Activated T-helper 1 cell treated with anti-CD3 and anti-CD28 coated beads, Interleukin-2, amount 50 U/mL, for 16 hours (primary cell): ENCODE measurements around the gene PCDHGA9.
"Not testable (repeated sequence)": the region's sequence is repeated elsewhere in the genome, so short reads cannot be mapped to it uniquely, and the experiment has no call there.

Source experiments
- DNase-seq, 2 donors: peaks; one replicate each; pipeline ENCODE4 v3.0.0-alpha.2; 2020; ENCODE audit warnings: low read depth in 1 of 2, low spot score in 1 of 2

The PCDHGA9 gene

DNA sequence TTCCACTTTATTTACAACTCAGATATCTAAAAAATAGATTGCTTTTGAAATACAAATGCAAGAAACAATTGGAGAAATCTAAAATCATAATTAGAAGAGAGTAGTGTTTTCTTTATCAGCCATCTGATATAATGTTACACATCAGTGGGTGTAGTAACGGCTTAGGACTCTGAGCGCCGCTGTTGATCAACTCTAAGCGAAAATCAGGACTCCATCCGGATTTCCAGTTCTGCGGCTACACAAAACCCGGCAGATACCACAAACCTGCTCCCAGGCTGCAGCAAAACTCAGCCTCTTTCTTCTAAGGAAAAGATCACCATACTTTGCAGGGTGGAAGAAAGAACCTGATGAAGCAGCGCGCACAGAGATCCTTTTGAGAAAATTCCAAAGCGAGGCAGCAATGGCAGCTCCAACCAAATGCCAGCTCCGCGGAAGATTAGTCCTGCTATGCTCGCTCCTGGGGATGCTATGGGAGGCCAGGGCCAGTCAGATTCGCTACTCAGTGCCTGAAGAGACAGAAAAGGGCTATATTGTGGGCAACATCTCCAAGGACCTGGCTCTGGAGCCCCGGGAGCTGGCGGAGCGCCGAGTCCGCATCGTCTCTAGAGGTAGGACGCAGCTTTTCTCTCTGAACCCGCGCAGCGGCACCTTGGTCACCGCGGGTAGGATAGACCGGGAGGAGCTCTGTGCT lies at the start of gene PCDHGA9:
Gene PCDHGA9, plus strand, starts transcription at position 226 of the 691 bp plus-strand sequence. Its CDS starts 175 bp downstream, at position 401.
- no peak for DNase-seq

DNA sequence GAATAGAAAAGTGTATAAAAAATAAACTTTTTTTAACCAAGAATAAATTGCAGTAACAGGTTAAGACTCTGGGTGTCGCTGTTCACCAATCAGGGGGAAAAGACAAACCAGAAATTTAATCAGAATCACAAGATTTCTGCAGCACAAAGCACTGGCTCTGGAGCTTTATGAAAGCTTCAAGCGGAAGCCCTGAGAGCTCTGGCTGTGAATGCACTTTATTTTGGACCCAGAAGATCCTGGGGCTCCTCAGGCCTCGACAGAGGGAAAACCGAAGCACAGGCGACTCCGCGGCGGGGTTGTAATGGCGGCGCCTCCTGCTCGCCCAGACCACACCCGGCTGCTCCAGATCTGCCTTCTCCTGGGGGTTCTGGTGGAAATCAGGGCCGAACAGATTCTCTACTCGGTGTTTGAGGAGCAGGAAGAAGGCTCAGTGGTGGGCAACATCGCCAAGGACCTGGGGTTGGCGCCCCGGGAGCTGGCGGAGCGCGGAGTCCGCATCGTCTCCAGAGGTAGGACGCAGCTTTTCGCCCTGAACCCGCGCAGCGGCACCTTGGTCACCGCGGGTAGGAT lies 47.6 kb upstream of the PCDHGA9 start, which contains the start of gene PCDHGA4:
Gene PCDHGA4, plus strand, starts transcription at position 122 of the 570 bp plus-strand sequence. Its CDS starts 87 bp downstream, at position 209.
- no peak for DNase-seq

DNA sequence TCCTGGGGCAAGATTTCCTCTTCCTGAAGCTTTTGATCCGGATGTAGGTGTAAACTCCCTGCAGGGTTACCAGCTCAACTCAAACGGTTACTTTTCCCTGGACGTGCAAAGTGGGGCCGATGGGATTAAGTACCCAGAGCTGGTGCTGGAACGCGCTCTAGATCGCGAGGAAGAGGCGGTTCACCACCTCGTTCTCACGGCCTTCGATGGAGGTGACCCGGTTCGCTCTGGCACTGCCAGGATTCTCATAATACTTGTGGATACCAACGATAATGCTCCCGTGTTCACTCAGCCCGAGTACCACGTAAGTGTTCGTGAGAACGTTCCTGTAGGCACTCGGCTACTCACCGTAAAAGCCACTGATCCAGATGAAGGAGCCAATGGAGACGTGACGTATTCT lies 46.9 kb upstream of the PCDHGA9 start:
- no peak for DNase-seq

DNA sequence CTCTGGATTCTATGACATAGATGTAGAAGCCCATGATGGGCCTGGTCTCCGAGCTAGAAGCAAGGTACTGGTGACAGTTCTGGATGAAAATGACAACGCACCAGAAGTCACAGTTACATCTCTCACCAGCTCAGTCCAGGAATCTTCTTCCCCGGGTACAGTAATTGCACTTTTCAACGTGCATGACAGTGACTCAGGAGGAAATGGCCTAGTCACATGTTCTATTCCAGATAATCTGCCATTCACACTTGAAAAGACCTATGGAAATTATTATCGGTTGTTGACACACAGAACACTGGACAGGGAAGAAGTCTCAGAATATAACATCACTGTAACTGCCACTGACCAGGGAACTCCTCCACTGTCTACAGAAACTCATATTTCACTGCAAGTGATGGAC lies 46.4 kb upstream of the PCDHGA9 start:
- DNase-seq: no peak

DNA sequence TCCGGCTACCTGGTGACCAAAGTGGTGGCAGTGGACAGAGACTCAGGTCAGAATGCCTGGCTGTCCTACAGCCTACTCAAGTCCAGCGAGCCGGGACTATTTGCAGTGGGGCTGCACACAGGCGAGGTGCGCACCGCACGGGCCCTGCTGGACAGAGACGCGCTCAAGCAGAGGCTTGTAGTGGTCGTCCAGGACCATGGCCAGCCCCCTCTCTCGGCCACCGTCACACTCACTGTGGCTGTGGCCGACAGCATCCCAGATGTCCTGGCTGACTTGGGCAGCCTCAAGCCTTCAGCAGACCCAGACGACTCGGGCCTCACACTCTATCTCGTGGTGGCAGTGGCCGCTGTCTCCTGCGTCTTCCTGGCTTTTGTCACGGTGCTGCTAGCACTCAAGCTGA lies 45.6 kb upstream of the PCDHGA9 start:
- no peak for DNase-seq

DNA sequence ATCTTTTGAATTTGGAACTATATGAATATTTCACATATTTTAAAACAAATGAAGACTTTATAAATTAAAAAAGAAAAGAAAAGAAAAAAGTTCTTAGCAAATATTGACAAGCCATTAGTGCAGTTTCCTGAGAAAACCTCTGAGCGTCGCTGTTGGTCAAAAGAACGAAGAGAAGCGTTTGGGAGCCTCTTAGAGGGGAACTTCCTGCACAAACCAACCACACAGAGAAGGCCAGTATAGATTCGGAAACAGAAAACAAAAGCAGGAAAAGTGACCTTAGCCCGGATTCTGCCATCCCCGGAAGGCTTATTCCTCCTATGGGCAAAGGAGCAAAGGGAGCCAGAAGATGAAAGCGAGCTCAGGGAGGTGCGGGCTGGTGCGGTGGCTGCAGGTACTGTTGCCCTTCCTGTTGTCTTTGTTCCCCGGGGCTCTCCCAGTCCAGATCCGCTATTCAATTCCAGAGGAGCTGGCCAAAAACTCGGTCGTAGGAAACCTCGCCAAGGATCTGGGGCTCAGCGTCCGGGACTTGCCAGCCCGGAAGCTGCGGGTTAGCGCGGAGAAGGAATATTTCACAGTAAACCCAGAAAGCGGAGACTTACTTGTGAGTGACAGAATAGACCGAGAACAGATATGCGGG lies 42.7 kb upstream of the PCDHGA9 start, which contains the start of gene PCDHGB2:
Gene PCDHGB2, plus strand, starts transcription at position 205 of the 637 bp plus-strand sequence. Its CDS starts 142 bp downstream, at position 347.
- DNase-seq: no peak

DNA sequence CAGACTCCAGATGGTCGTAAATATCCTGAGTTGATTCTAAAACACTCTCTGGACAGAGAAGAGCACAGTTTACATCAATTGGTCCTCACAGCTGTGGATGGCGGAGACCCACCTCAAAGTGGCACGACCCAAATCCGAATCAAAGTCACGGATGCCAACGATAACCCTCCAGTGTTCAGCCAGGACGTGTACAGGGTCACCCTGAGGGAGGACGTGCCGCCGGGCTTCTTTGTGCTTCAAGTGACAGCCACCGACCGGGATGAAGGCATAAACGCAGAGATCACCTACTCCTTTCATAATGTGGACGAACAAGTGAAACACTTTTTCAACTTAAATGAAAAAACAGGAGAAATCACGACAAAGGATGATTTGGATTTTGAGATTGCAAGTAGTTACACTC lies 41.9 kb upstream of the PCDHGA9 start:
- no peak for DNase-seq

DNA sequence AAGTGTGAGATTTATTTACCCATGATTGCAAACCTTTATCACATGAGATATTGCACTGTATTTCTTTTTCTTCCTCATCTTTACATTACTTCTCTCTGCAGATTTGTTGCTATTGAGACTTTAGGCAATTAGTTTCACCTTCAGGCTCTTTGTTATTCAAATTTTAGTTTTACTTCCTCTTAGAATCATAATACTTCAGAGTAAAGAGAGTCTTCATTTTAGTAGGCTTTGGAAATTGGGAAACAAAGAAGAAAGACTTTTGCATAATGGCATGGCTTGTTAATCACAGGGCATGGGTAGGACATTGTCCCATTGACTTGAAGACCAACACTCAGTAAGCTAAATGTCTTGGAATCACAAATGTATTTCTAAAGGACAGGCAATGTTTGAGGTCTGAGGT lies 39.9 kb upstream of the PCDHGA9 start:
- no peak for DNase-seq

DNA sequence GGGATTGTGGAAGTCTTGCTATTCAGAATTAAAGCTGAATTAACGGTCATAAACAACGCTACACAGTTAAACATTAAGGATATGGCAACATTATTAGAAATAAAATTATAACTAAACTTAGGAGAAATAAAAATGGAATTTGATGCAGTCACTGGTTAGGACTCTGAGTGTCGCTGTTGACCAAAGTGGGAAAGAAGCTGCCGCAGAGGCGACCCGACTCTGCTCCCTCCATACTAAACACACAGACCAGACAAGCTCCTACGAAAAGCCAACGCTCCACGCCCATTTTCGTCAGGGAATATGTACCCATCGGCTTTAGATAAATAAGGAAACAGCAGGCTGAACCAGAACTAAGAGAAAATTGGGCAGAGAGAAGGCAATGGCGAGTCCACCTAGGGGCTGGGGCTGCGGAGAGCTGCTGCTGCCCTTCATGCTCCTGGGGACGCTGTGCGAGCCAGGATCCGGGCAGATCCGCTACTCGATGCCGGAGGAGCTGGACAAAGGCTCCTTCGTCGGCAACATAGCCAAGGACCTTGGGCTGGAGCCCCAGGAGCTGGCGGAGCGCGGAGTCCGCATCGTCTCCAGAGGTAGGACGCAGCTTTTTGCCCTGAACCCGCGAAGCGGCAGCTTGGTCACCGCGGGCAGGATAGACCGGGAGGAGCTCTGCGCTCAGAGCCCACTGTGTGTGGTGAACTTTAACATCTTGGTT lies 38.5 kb upstream of the PCDHGA9 start, which contains the start of gene PCDHGA5:
Gene PCDHGA5, plus strand, starts transcription at position 211 of the 709 bp plus-strand sequence. Its CDS starts 169 bp downstream, at position 380.
- no peak for DNase-seq

DNA sequence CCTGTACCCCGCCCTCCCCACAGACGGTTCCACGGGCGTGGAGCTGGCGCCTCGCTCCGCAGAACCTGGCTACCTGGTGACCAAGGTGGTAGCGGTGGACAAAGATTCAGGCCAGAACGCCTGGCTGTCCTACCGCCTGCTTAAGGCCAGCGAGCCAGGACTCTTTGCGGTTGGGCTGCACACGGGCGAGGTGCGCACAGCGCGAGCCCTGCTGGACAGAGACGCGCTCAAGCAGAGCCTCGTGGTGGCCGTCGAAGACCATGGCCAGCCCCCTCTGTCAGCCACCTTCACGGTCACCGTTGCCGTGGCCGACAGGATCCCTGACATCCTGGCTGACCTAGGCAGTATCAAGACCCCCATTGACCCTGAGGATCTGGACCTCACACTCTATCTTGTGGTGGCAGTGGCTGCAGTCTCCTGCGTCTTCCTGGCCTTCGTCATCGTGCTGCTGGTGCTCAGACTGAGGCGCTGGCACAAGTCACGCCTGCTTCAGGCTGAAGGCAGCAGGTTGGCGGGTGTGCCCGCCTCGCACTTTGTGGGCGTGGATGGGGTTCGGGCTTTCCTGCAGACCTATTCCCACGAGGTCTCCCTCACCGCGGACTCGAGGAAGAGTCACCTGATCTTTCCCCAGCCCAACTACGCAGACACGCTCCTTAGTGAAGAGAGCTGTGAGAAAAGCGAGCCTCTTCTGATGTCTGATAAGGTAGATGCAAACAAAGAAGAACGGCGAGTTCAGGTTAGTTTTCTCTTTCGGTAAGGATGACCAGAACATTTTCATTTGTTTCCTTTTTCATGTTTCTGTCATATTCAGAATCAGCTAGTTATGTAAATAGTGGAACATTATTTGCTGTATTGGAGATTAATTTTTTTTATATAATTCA lies 36.3 kb upstream of the PCDHGA9 start:
- no peak for DNase-seq

DNA sequence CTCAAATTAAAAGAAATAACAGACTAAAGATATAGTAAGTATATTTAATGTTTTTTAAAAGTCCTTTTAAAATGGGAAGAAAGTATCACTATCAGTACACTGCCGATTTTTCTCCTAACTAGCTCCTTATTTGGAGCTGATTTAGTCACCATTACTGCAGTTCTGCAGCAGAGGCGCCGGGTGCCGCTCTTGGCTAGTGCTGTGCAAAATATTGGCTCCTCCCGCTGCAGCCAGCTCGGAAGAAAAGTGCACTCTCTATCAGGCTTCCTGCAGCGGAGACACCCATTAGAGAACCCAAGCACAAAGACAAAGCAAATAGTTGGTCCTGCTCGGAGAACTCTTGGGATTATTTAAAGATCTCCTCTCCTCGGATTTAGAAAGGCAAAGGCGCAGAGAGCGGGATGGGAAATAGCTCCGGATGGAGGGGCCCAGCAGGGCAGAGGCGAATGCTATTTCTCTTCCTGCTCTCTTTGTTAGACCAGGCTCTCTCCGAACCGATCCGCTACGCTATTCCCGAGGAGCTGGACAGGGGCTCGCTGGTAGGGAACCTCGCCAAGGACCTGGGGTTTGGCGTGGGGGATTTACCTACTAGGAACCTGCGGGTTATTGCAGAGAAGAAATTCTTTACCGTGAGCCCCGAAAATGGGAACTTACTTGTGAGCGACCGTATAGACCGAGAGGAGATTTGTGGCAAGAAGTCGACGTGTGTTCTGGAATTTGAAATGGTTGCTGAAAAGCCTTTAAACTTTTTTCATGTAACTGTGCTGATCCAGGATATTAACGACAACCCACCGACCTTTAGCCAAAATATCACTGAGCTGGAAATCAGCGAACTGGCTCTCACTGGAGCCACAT lies 32.4 kb upstream of the PCDHGA9 start, which contains the start of gene PCDHGB3:
Gene PCDHGB3, plus strand, starts transcription at position 249 of the 855 bp plus-strand sequence. Its CDS starts 153 bp downstream, at position 402.
- DNase-seq: no peak

DNA sequence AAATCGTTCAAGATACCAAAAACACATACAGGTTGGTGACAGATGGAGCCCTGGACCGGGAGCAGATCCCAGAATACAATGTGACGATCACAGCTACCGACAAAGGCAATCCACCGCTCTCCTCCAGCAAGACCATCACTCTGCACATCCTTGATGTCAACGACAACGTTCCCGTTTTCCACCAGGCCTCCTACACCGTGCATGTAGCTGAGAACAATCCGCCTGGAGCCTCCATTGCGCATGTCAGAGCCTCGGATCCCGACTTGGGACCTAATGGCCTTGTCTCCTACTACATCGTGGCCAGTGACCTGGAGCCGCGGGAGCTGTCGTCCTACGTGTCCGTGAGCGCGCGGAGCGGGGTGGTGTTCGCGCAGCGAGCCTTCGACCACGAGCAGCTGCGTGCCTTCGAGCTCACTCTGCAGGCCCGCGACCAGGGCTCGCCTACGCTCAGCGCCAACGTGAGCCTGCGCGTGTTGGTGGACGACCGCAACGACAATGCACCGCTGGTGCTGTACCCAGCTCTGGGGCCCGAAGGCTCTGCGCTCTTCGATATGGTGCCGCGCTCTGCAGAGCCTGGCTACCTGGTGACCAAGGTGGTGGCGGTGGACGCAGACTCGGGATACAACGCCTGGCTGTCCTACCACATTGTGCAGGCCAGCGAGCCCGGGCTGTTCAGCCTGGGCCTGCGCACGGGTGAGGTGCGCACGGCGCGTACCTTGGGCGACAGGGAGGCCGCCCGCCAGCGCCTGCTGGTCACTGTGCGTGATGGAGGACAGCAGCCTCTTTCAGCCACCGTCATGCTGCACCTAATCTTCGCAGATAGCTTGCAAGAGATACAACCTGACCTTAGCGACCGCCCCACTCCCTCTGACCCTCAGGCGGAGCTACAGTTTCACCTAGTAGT lies 30.8 kb upstream of the PCDHGA9 start:
- no peak for DNase-seq

DNA sequence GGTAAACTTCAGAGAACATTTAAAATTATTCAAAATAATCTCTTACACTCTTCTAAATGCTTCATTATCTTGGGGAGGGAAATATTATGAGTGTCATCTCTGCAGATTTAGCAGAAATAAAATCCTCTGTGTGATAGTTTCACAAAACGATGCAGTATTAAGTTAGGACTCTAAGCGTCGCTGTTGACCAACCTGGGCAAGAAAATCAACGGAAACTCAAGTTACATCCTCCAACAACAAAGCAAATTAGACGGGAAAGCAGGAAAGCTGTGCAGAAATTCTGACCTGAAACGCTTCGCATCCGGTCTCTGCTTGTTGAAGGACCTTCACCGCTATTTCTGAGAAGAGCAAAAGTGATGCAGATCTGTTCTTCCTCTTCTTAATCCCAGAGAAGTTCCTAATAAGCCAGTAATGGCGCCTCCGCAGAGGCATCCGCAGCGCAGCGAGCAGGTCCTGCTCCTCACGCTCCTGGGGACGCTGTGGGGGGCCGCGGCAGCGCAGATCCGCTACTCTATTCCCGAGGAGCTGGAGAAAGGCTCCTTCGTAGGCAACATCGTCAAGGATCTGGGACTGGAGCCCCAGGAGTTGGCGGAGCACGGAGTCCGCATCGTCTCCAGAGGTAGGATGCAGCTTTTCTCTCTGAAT lies 28.8 kb upstream of the PCDHGA9 start, which contains the start of gene PCDHGA6:
Gene PCDHGA6, plus strand, starts transcription at position 219 of the 645 bp plus-strand sequence. Its CDS starts 193 bp downstream, at position 412.
- DNase-seq: no peak

DNA sequence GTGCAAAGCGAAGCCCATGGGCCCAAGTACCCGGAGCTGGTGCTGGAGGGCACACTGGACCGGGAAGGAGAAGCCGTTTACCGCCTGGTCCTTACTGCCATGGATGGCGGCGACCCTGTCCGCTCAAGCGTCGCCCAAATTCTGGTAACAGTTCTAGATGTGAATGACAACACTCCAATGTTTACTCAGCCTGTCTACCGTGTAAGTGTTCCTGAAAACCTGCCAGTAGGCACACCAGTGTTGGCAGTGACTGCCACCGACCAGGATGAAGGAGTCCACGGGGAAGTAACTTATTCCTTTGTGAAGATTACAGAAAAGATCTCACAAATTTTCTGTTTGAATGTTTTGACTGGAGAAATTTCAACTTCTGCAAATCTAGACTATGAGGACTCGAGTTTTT lies 28.0 kb upstream of the PCDHGA9 start:
- no peak for DNase-seq

DNA sequence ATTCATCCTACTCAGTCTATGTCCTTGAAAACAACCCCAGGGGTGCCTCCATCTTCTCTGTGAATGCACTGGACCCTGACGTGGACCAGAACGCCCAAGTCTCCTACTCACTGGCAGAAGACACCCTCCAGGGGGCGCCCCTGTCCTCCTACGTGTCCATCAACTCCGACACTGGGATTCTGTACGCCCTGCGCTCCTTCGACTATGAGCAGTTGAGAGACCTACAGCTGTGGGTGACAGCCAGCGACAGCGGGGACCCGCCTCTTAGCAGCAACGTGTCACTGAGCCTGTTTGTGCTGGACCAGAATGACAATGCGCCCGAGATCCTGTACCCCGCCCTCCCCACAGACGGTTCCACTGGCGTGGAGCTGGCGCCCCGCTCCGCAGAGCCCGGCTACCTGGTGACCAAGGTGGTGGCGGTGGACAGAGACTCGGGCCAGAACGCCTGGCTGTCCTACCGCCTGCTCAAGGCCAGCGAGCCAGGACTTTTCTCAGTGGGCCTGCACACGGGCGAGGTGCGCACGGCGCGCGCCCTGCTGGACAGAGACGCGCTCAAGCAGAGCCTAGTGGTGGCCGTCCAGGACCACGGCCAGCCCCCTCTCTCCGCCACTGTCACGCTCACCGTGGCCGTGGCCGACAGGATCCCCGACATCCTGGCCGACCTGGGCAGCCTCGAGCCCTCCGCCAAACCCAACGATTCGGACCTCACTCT lies 27.0 kb upstream of the PCDHGA9 start:
- DNase-seq: not testable (repeated sequence)

DNA sequence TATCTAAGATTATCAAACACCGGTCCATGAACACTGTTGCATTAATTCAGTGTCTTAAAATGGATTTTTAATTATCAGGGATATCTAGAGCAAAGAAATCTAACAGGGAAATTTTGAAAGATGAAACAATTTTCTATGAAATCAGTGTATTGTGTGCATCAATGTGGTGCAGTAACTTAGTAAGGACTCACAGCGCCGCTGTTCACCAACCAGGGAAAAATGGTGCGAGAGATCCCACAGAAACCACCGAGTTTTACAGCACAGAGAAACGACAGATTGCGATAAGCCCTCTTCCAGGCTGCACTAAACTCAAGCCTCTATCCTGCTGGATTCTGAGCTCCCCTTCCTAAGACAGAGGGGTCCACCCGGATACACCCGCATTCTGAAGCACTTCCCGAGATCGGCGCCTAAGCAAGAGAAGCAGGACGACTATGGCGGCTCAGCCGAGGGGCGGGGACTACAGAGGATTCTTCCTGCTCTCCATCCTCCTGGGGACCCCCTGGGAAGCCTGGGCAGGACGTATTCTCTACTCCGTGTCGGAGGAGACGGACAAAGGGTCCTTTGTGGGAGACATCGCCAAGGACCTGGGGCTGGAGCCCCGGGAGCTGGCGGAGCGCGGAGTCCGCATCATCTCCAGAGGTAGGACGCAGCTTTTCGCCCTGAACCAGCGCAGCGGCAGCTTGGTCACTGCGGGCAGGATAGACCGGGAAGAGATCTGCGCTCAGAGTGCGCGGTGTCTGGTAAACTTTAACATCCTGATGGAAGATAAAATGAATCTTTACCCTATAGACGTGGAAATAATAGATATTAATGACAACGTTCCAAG lies 19.9 kb upstream of the PCDHGA9 start, which contains the start of gene PCDHGA7:
Gene PCDHGA7, plus strand, starts transcription at position 274 of the 826 bp plus-strand sequence. Its CDS starts 158 bp downstream, at position 432.
- no peak for DNase-seq
